Subcutaneous adipose tissue (tissue), 4 donors: ENCODE results near the gene CCDC154. TPM values are rescaled to one million over a fixed set of nuclear protein-coding genes. Genes with fewer than 3 reads are reported as not detected.

ENCODE experiments used
- total RNA-seq, 4 donors: library from RNA; depleted of rRNA; stranded (reverse); fragments of >200 nt; gene quantifications; one replicate each; pipeline ENCODE4 v1.1.0, GENCODE V29; 2016
- TF ChIP-seq, protein P1 (sequence below): fragments of 450-650 bp; IDR thresholded peaks from one replicate; pipeline ENCODE4 v1.5.1; 2016; ENCODE audit warnings: low read depth, mild to moderate bottlenecking, control low read depth, antibody characterized with exemption, moderate library complexity

Gene CCDC154
- total RNA-seq, 4 donors from 2014 or later: 0.22 to 0.38 TPM; not detected in 2

GRCh38 chr16:1437606-1438005 lies 6.8 kb downstream of the CCDC154 start:
- TF ChIP-seq, protein P1, sequence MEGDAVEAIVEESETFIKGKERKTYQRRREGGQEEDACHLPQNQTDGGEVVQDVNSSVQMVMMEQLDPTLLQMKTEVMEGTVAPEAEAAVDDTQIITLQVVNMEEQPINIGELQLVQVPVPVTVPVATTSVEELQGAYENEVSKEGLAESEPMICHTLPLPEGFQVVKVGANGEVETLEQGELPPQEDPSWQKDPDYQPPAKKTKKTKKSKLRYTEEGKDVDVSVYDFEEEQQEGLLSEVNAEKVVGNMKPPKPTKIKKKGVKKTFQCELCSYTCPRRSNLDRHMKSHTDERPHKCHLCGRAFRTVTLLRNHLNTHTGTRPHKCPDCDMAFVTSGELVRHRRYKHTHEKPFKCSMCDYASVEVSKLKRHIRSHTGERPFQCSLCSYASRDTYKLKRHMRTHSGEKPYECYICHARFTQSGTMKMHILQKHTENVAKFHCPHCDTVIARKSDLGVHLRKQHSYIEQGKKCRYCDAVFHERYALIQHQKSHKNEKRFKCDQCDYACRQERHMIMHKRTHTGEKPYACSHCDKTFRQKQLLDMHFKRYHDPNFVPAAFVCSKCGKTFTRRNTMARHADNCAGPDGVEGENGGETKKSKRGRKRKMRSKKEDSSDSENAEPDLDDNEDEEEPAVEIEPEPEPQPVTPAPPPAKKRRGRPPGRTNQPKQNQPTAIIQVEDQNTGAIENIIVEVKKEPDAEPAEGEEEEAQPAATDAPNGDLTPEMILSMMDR: no peak

- TF ChIP-seq, protein P1: no peak
Measured at GRCh38 chr16:1436731-1437355, 7.5 kb downstream of the CCDC154 start.

DNA sequence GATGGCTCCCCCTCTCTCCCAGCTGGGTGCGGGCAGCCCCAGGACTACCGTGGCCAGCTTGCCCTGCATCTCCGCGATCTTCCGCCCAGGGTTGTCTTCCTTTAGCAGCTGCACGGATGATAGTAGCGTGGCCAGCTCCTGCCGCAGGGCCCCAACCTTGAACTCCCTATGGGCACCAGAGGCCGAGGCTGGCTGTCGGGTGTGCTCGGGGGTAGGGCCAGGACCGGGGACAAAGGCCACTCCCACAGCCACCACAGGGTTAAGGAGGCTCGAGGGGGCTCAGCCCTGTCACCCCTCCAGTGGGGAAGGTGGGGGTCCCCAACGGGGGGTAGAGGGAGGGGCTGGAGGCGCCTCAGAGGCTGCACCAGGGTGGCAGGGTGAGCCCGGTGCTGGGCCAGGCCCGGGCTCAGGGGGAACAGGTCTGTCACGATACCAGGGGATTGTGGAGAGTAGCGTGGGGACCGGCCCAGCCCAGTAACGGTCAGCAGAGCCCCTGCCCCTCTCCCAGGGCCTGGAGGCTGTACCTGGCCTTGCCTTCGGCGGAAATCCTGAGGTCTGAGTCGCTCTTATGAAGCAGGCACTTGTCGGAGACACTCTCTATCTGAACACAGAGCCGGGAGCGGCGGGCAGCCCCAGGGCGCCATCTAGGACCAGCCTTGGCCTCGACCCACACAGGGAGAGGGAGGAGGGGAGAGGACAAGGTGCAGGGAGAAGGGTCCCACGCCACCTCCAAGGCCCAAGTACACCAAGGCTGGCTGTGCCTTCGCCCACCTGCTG lies 8.2 kb downstream of the CCDC154 start:
- TF ChIP-seq, protein P1: no peak

GRCh38 chr16:1434644-1435592 lies 9.4 kb downstream of the CCDC154 start:
- TF ChIP-seq, protein P1: no peak

GRCh38 chr16:1433756-1434155 lies 10.6 kb downstream of the CCDC154 start:
- TF ChIP-seq, protein P1: no peak

DNA sequence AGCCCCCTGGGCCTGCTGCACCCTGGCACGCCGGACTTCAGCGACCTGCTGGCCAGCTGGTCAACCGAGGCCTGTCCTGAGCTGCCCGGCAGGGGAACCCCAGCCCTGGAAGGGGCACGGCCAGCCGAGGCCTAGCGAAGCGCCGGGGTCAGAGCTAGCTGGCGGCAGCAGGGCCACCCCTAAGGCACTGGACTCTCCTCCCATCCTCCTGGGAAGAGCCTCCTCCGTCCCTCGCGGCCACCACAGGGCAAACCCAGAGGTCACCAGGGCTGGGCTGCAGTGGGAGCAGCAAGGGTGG lies 11.1 kb downstream of the CCDC154 start:
- TF ChIP-seq, protein P1: no peak
